Inferior parietal cortex (tissue), 1 donor: ENCODE data around the gene KCNMA1.

Experiments used
- DNase-seq: peaks from one replicate; pipeline ENCODE4 v3.0.0-alpha.2; 2016; ENCODE audit errors: extremely low spot score

Gene KCNMA1

GRCh38 chr10:77338143-77338542 lies 299.5 kb downstream of the KCNMA1 start:
- DNase-seq: no peak

DNA sequence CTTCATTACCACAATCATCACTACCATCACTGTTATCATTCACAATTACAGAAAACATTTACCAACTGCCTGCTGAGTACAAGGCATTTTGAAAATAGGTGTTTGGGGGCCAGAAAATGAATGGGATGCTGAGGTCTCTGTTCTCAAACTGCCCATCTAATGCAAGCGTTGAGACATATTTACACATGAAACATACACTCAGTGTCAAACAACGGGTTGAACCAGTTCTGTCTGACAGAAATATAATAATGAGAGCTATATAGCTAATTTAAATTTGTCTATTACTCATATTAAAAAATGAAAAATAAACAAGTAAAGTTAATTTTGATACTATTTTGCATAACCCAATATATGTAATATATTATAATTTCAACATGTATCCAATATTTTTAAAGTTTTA lies 303.1 kb downstream of the KCNMA1 start:
- DNase-seq: no peak

- DNase-seq: no peak
These were observed 303.8 kb downstream of the KCNMA1 start for GRCh38 chr10:77333610-77334340.

- DNase-seq: no peak
These were observed 305.4 kb downstream of the KCNMA1 start for GRCh38 chr10:77332256-77332655.

- DNase-seq: no peak
These were observed 309.3 kb downstream of the KCNMA1 start for GRCh38 chr10:77328272-77328816.

DNA sequence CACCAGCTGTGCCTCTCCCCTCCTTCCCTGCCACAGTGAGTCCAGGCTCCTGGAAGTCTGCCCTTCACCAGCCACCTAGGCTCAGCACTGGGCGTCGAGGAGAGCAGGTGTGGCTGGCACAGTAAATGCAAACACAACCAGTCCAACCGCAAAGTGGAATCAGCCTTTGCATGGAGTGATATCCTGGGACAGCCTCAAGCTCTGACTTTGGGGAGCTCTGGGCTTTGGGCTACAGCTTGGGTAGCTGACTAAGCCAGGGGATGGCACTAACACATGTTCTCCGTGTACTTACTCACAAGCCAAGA lies 312.4 kb downstream of the KCNMA1 start:
- no peak for DNase-seq

GRCh38 chr10:77321838-77322237 lies 315.8 kb downstream of the KCNMA1 start:
- DNase-seq: no peak

- DNase-seq: no peak
These were observed 316.6 kb downstream of the KCNMA1 start for GRCh38 chr10:77320971-77321471.

GRCh38 chr10:77319557-77319956 lies 318.1 kb downstream of the KCNMA1 start:
- DNase-seq: no peak

GRCh38 chr10:77318739-77319138 lies 318.9 kb downstream of the KCNMA1 start:
- no peak for DNase-seq

- no peak for DNase-seq
These were observed 320.4 kb downstream of the KCNMA1 start for GRCh38 chr10:77317221-77317620.

DNA sequence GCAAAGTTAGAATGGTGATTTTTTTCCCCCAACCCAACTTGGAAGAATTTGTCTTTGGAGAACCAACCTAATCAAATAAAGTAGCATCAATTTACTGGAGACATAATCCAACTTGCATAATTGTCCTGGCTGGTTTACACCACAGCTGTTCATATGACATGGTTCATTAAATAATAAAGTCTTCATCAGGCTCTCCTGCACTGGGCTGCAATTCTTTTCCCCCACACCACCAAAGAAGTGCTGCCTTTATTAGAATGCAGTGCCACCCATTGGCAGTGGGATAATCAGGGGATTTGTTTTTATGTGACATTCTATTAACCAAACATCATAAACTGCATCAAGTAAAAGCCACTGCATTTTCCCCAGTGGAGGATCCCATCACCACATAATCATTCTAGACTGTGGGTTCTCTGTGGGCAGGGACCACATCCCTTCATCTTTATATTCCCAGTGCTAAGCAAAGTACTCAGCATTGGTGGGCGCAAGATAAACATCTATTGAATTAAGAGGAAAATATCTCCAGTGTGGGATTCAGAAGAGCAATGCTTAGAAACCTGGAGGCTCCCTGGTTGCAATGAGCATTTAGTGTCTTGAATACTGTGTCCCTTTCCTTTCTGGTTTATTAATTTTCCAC lies 322.0 kb downstream of the KCNMA1 start:
- no peak for DNase-seq

DNA sequence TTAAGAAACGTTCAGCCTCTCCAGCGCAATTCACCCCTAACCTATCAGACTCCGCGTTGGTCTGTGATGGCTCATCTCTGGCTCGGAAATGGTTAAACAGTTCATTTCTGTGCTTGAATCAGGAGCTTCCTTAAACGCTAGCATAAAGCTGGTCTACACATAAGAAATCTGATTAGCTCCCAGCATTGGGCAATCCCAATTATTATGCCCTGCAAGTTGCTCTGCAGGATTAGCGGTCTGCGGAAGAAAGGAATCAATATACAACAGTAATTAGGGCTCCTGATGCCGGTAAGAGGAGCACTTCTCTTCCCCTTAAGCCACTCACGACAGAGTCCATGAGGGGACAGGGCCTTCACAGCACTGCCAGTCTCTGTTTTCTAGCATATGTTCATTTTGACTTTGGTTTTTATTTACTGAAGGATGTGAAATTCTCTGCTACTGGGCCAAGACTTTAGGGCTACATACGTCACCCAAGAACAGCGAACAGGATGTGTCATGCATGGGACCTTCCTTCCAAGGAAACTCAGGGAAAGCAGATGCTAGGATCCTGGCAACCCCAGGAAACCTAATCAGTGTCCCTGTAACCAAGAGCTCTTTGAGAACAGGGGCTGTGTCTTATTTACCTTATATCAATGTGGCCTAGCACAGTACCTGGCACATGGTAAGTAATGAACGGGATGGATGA lies 324.4 kb downstream of the KCNMA1 start:
- no peak for DNase-seq

- DNase-seq: no peak
These were observed 326.4 kb downstream of the KCNMA1 start for GRCh38 chr10:77311186-77311585.

- no peak for DNase-seq
These were observed 327.2 kb downstream of the KCNMA1 start for GRCh38 chr10:77310288-77310840.

GRCh38 chr10:77309509-77309908 lies 328.1 kb downstream of the KCNMA1 start:
- DNase-seq: no peak

DNA sequence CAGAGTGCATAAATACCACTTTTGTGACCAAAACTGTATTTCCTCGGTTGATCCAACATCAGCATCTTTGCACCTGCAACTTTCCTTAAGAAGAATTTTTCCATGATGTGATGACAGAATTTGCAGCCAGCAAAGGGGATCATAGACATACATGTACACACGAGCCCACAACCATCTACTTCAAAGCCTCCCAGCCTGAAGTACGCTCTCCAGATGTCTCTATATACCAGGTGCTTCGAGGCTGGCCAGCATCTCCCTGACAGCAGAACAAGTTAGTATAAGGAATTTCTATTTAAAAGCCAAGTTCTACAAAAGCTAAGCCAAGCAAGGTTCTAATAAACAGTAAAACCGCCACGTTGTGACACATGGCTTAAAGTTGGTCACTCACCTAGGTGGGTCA lies 328.5 kb downstream of the KCNMA1 start:
- DNase-seq: no peak

DNA sequence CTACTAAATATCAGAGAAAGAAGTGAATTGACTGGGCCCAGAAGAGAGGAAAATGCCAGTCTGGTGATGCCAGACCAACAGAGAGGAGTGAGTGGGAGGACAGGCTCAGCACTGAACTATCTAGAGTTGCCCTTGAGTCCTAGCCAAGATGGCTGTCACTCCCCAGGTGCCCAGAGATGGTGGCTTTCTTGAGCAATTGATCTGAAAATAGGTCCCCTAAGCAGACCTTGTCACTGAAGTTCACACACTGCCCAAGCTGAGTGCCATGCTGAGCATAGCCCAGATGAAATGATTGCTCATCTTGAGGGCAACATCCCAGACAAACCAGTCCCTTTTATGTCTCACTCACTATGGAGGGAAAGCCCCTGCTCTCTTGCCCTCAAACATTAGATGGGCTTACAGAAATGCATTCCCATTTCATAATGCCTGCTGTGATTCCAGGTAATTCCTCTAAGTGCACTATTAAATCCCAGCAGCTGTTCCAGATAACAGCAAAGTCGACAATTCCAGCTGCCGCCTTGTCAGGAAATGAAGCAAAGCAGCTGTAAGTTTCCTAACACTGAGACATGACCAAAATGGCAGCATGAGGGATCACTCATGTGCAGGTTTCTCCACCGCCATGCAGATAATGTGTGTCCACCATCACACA lies 329.4 kb downstream of the KCNMA1 start:
- no peak for DNase-seq

DNA sequence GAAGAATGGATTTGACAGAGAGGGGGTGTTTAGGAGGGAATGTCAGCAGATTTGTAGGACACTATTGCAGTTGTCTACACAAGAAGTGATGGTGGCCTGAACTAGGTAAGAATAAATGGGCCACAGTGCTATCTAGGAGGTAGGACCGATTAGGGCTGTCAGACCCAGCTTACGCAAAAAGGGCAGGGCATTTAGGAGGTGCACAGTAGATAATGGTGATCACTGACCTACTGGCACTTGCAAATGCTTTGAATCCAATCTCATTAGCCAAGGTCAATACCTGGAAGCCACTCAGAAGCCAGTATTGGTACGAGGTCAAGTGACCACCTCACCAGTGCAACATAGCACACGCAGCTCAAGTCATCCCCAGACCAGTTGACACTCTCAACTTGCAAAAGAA lies 330.9 kb downstream of the KCNMA1 start:
- DNase-seq: no peak

DNA sequence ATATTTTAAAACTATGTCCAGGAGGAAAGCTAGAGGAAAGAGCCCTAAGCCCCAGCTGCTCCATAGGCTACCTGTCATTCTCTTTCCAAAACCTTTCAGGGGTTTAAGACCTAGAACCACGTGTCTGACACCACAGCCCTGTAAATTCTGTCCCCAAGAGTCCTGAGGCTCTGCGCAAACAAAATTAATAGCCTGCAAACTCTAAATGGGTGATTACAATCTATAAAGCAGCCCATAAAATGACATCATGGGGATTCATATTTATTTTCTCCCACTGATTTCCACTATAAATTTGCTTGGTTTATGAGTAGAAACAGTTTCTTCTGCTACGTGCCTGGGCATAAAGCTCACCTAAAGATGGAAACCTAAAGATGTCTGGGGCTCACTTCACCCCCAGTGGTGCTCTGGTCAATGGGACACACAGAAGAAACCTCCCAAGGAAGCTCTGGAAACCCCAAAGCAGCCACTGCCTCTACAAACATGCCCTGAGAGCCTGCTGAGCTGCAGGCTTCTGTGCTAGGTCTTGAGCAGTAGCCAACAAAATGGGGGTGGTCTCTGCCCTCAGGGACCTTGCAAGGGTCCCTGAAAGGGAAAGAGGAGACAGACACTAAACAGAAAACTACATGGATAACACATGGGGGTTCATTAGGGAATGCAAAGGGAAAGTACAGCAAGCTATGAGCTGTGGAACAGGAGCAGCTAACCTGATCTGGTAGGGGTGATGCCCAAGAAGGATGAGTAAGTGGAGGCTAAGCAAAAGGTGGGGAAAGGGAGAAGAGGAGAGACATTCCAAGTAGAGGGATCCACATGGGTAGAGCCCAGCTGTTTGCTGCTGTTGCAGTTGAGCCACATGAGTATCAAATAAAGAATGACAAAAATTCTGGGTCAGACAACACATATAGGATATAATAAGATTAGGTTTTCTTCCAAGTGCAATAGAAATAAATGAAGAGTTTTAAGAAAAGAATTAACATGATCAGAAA lies 331.7 kb downstream of the KCNMA1 start:
- DNase-seq: no peak

- no peak for DNase-seq
These were observed 333.4 kb downstream of the KCNMA1 start for GRCh38 chr10:77304192-77304591.
